Heart left ventricle (tissue), 13 donors: ENCODE results near the gene PIK3R1.

Experiments
- POLR2A ChIP-seq, 2 donors: fragments of 450-650 bp; IDR thresholded peaks; one replicate each; pipeline ENCODE4 v1.6.1; 2017; ENCODE audit warnings: antibody characterized with exemption in 2 of 2, mild to moderate bottlenecking in 2 of 2, moderate library complexity in 2 of 2
- TF ChIP-seq, protein P1 (sequence below), 12 donors: fragments of 200-600 bp; sonication (generic) in 4 of 12; IDR thresholded peaks; one replicate each; pipeline versions ENCODE4 v1.5.0 to v1.8.0; 2018 to 2022; ENCODE audit warnings: antibody characterized with exemption in 12 of 12, mild to moderate bottlenecking in 5 of 12
- donor health status: ischemic (EF 13 %, LVEDD 7.1; RV severe dilation, severe dysfunction).
- donor health status: DM: no; HTN: yes; CAD: no.
- donor health status: DM: no; HTN: no; CAD: no.
- donor health status: ischemic (EF 25% LVEDD 6.9; RV normal size, moderate dysfunction).
- donor health status: ischemic (EF 25% LVEDD 5.7; RV mildly dilated, moderate dysfunction).
- donor health status: ischemic (EF 35%, LVEDD 5.7; RV mildly dilated, moderate dysfunction).
- donor health status: nonischemic (EF 11% LVEDD 7.7; RV severe dilation, severe dysfunction).
- donor health status: DM: yes; HTN: yes; CAD: no.
- donor health status: PGD.
- donor health status: ischemic (EF 29% LVEDD 5.4; RV normal size, mild dysfunction).
- donor health status: nonischemic (EF 23%, LVEDD 6.1; RV moderate dilation, normal function).

DNA sequence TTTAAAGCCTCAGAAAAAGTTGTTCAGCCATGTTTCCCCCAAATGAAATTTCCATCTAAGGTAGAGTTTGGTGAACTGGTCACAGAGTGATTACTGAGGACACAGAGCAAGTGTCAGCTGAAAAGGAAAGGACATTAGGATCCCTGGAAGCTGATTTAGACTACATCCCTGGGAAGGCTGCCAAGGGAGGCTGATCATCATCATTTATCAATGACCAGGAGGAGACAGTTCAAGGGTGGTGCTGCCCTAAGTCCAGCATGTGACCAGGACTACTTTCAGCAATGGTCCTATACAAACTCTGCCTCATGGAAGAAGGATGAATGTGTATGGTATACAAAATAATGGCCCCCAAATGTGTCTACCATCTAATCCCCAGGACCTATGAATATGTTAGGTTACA, 120.6 kb downstream of the PIK3R1 start:
- TF ChIP-seq, protein P1, sequence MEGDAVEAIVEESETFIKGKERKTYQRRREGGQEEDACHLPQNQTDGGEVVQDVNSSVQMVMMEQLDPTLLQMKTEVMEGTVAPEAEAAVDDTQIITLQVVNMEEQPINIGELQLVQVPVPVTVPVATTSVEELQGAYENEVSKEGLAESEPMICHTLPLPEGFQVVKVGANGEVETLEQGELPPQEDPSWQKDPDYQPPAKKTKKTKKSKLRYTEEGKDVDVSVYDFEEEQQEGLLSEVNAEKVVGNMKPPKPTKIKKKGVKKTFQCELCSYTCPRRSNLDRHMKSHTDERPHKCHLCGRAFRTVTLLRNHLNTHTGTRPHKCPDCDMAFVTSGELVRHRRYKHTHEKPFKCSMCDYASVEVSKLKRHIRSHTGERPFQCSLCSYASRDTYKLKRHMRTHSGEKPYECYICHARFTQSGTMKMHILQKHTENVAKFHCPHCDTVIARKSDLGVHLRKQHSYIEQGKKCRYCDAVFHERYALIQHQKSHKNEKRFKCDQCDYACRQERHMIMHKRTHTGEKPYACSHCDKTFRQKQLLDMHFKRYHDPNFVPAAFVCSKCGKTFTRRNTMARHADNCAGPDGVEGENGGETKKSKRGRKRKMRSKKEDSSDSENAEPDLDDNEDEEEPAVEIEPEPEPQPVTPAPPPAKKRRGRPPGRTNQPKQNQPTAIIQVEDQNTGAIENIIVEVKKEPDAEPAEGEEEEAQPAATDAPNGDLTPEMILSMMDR (IDR thresholded peaks at IDR 0.05) = no peak
- TF ChIP-seq POLR2A (IDR thresholded peaks at IDR 0.05) = no peak
